GM21786 (cell line): Measurements from ENCODE around the gene AKR1B15.
"Not testable (repeated sequence)": the region's sequence is repeated elsewhere in the genome, so short reads cannot be mapped to it uniquely, and the experiment has no call there.

Experiments
- ATAC-seq: cut with Tn5 transposase; IDR thresholded peaks from one replicate; pipeline ENCODE4 v1.9.1; 2021; ENCODE audit not compliant: unreplicated experiment

The AKR1B15 gene

GRCh38 chr7:134558370-134558769 is 9.5 kb downstream of the AKR1B15 start:
- ATAC-seq: no peak

- ATAC-seq: not testable (repeated sequence)
These were observed 12.7 kb downstream of the AKR1B15 start for GRCh38 chr7:134561616-134562015.

- ATAC-seq: no peak
These were observed 13.2 kb downstream of the AKR1B15 start for GRCh38 chr7:134562136-134562535.

- ATAC-seq: not testable (repeated sequence)
These were observed 14.5 kb downstream of the AKR1B15 start for GRCh38 chr7:134563398-134563749.

- no peak for ATAC-seq
These were observed 16.8 kb downstream of the AKR1B15 start for GRCh38 chr7:134565643-134566136.

- ATAC-seq: no peak
These were observed 18.5 kb downstream of the AKR1B15 start for GRCh38 chr7:134567368-134567767.

- ATAC-seq: not testable (repeated sequence)
These were observed 21.1 kb downstream of the AKR1B15 start for GRCh38 chr7:134569962-134570361.

GRCh38 chr7:134571101-134571500 is 22.2 kb downstream of the AKR1B15 start:
- no peak for ATAC-seq

- ATAC-seq: no peak
These were observed 23.0 kb downstream of the AKR1B15 start for GRCh38 chr7:134571746-134572461.

- ATAC-seq: no peak
These were observed 25.4 kb downstream of the AKR1B15 start for GRCh38 chr7:134574322-134574721.

- no peak for ATAC-seq
These were observed 35.4 kb downstream of the AKR1B15 start for GRCh38 chr7:134584290-134584689.

GRCh38 chr7:134585897-134586296 is 37.0 kb downstream of the AKR1B15 start:
- no peak for ATAC-seq

GRCh38 chr7:134587750-134588149 is 38.8 kb downstream of the AKR1B15 start:
- ATAC-seq: no peak

GRCh38 chr7:134589491-134589941 is 40.6 kb downstream of the AKR1B15 start:
- no peak for ATAC-seq

GRCh38 chr7:134593530-134594392 is 44.9 kb downstream of the AKR1B15 start:
- no peak for ATAC-seq

- no peak for ATAC-seq
These were observed 46.0 kb downstream of the AKR1B15 start for GRCh38 chr7:134594877-134595276.

GRCh38 chr7:134599371-134599770 is 50.5 kb downstream of the AKR1B15 start:
- ATAC-seq: no peak

- no peak for ATAC-seq
These were observed 52.5 kb downstream of the AKR1B15 start for GRCh38 chr7:134601459-134601858.

GRCh38 chr7:134602881-134603451 is 54.1 kb downstream of the AKR1B15 start:
- no peak for ATAC-seq

GRCh38 chr7:134605978-134606923 is 57.3 kb downstream of the AKR1B15 start:
- peak; percentile 90 for ATAC-seq
